Measurements from ENCODE around the gene CDKAL1. TPM values are rescaled to one million over a fixed set of nuclear protein-coding genes. Genes with fewer than 3 reads are reported as not detected.

The CDKAL1 gene
- total and polyA plus RNA-seq, 2 of the 8 experiments (the other 6 are each of a cell fraction or from before 2014, with no cell fraction given) = 8.4 to 24.6 TPM

GRCh38 chr6:21111093-21111725 is 577.0 kb downstream of the CDKAL1 start:
- H4K20me1 ChIP-seq (replicated peaks in 1 of 2; ENCODE audit: control insufficient read depth in 1 of 2, insufficient read depth in 2 of 2, low read length in 2 of 2) = no peaks in the 10 kb centered on the region
- H2BK20ac ChIP-seq (ENCODE audit: low read length) = no peak overlapping the region
- peak overlapping the region; percentile 23 for H4K5ac ChIP-seq (ENCODE audit: insufficient read length, low read depth, low read length)
- no peaks in the 10 kb centered on the region for H3K23me2 ChIP-seq (ENCODE audit: low read depth, low read length)
- H2BK12ac ChIP-seq (ENCODE audit: low read depth, low read length) = no peak overlapping the region
- H2BK5ac ChIP-seq (ENCODE audit: low read depth, low read length) = no peak overlapping the region
- H3K36me3 ChIP-seq (ENCODE audit: control insufficient read depth in 2 of 4, insufficient read depth in 4 of 4, low read length in 3 of 4) = no peaks in the 10 kb centered on the region
- no peaks in the 10 kb centered on the region for H3K79me1 ChIP-seq (ENCODE audit: low read depth, low read length)
- no peaks in the 10 kb centered on the region for H3K79me2 ChIP-seq (ENCODE audit: control insufficient read depth in 1 of 2, insufficient read depth in 2 of 2, low read length in 2 of 2)
- H3K18ac ChIP-seq (ENCODE audit: extremely low read depth, low read length) = no peak overlapping the region
- no peak overlapping the region for H3K23ac ChIP-seq (ENCODE audit: insufficient read length)
- no peak overlapping the region for H2AK5ac ChIP-seq (ENCODE audit: low read depth, low read length)
- H3K4me2 ChIP-seq (ENCODE audit: insufficient read depth in 1 of 2, low read depth in 2 of 2, low read length in 2 of 2) = no peak overlapping the region
- TF ChIP-seq ATF2 (IDR thresholded peaks at IDR 0.05; ENCODE audit: low read length) (no peak), MAFK (IDR thresholded peaks at IDR 0.05; ENCODE audit: low read depth, low read length) (peak; percentile 71; the same call in 1 of the 2 replicates), YY1 (IDR thresholded peaks at IDR 0.05; ENCODE audit: low read depth, low read length) (0 out of 2 replicates have a peak, but pooled peaks have one; percentile 8)
- no peak overlapping the region for H2BK15ac ChIP-seq (ENCODE audit: low read length)
- H3K27me3 ChIP-seq (replicated peaks in 1 of 4; ENCODE audit: control insufficient read depth in 3 of 4, extremely low read depth in 1 of 4, insufficient read depth in 3 of 4, low read length in 3 of 4) = no peaks in the 10 kb centered on the region
- POLR2A ChIA-PET (ENCODE audit: partially characterized antibody) = no interaction called here
- no peak overlapping the region for H3K27ac ChIP-seq (ENCODE audit: low read depth, low read length)
- H3K4me1 ChIP-seq (replicated peaks in 1 of 4; ENCODE audit: control insufficient read depth in 3 of 4, insufficient read depth in 4 of 4, low read length in 3 of 4) = peaks cover 0 to 18% (median 0%) of the 10 kb centered on the region in 4 experiments; a peak in 3 of 7 replicates
- no peak overlapping the region for H2BK120ac ChIP-seq (replicated peaks; ENCODE audit: low read depth, low read length)
- H4K8ac ChIP-seq (ENCODE audit: extremely low read depth, insufficient read depth, low read length) = no peak overlapping the region
- no peak overlapping the region for H3K14ac ChIP-seq (ENCODE audit: insufficient read length)
- 69% methylated on average over 4 of the region's 4 CpGs; no CpG with 5 or more reads in 1 of the 2 experiments for WGBS, 2 experiments (ENCODE audit: extremely low coverage in 1 of 2, insufficient coverage in 1 of 2, insufficient read length in 1 of 2, insufficient replicate concordance in 2 of 2, low coverage in 1 of 2, low lambda C conversion rate in 2 of 2, missing lambda C conversion rate in 1 of 2)
- no peak overlapping the region for H3K4me3 ChIP-seq (ENCODE audit: extremely low read depth in 1 of 4, insufficient read depth in 2 of 4, low read depth in 3 of 4, low read length in 4 of 4)
- H3K9ac ChIP-seq (replicated peaks in 1 of 4; ENCODE audit: extremely low read depth in 1 of 4, low read depth in 3 of 4, low read length in 3 of 4) = no peak overlapping the region
- no peak overlapping the region for H3K4ac ChIP-seq (replicated peaks; ENCODE audit: insufficient read length, low read depth, low read length)
- peak; percentile 63 for FAIRE-seq
- no peak overlapping the region for H4K91ac ChIP-seq (replicated peaks; ENCODE audit: insufficient read length, low read length)
- DNase-seq (ENCODE audit: low read depth in 1 of 2, low spot score in 2 of 2) = no peak
- H2AFZ ChIP-seq (ENCODE audit: low read length) = no peak overlapping the region
- CTCF ChIA-PET (ENCODE audit: partially characterized antibody) = interaction anchor here (1.2 kb wide), 1 partner anchor 441 kb away, joined by 3 read pairs; no protein-coding TSS in a partner anchor
- H3K9me3 ChIP-seq (ENCODE audit: insufficient read depth in 2 of 2, low read depth in 1 of 2, low read length in 1 of 2) = no peaks in the 10 kb centered on the region
- no peak overlapping the region for H3K56ac ChIP-seq (replicated peaks; ENCODE audit: insufficient read length, low read depth, low read length)

Data from H1 (cell line).